Measurements from ENCODE around the gene TUBD1. TPM values are rescaled to one million over a fixed set of nuclear protein-coding genes. Genes with fewer than 3 reads are reported as not detected.

The TUBD1 gene
- polyA plus RNA-seq, 3 donors, result 2.9 to 7.3 (median 3.9) TPM

DNA sequence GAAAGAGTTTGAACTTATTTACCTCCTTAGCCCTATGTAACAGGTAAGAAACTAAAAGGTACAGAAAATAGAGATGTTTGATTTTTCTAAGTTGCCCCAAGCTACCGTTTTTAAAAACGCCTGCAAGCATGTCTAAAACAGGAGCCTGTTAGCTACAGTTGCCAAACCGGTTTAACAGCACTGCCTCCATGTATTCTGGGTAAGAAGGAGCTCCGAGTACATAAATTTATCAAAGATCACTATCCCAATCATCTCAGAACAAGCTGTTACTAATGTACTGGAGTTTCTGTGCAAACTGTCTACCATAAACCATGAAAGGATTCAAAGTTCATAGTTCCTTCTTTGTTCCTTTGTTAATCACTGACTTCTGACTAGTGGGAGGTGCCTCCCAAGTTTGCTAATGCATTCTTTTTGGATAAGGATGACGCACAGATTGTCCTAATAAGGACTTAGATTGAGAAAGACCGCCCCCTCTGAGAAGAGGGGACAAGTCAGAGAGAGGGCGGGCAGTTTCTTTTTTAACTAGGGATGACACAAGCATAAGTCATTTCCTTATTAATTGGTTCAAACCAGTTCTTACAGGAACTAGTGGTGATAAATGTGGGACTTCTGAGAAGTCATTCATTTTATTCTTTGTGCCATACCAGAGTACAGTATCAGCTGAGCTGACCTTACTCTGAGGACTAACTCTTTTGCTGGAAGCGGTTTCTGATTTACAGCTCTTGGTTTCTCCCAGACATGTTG lies 55.3 kb downstream of the TUBD1 start:
- H3K27me3 ChIP-seq (ENCODE audit: control insufficient read depth in 2 of 2, insufficient read depth in 2 of 2, low read length in 2 of 2), result no peaks in the 10 kb centered on the region
- peaks cover 37 to 56% of the 10 kb centered on the region in 2 donors for H3K36me3 ChIP-seq (replicated peaks in 1 of 2; ENCODE audit: control insufficient read depth in 1 of 2, insufficient read depth in 2 of 2, low read length in 2 of 2)
- H3K27ac Mint-ChIP-seq, result peak overlapping the region; percentile 92 to 100 (median 97)
- H3K27ac ChIP-seq (ENCODE audit: low read depth in 1 of 2, low read length in 2 of 2), result peak overlapping the region; percentile 85 to 95
- H3K79me2 ChIP-seq (ENCODE audit: insufficient read depth, low read length), result peaks cover 68% of the 10 kb centered on the region
- H3K4me1 Mint-ChIP-seq, result peaks cover 31% of the 10 kb centered on the region
- H3K36me3 Mint-ChIP-seq, result peaks cover 53 to 77% of the 10 kb centered on the region in 2 donors
- H3K27me3 Mint-ChIP-seq (ENCODE audit: low read depth in 3 of 3), result peaks cover 0 to 3% (median 0%) of the 10 kb centered on the region in 3 donors
- H3K9me3 Mint-ChIP-seq, result peaks cover 0 to 5% (median 0%) of the 10 kb centered on the region in 7 donors
- H2AFZ ChIP-seq (ENCODE audit: insufficient read depth, low read depth, low read length, poor library complexity, severe bottlenecking), result peak overlapping the region; percentile 49
- peak overlapping the region; percentile 98 for H3K4me2 ChIP-seq (replicated peaks; ENCODE audit: extremely low read depth, low read length, poor library complexity, severe bottlenecking)
- peaks cover 40% of the 10 kb centered on the region for H4K20me1 ChIP-seq (ENCODE audit: insufficient read depth, low read length)
- intact Hi-C loops (cut with micrococcal nuclease), result loop anchor here (5.0 kb wide), 2 partner anchors 35 to 50 kb away; no protein-coding TSS in a partner anchor
- peak; percentile 97 to 100 (median 99) for DNase-seq
- H3K9me3 ChIP-seq (replicated peaks in 1 of 2; ENCODE audit: control insufficient read depth in 1 of 2, insufficient read depth in 1 of 2, low read length in 2 of 2), result no peaks in the 10 kb centered on the region
- peak overlapping the region; percentile 71 to 100 (median 98) for H3K4me3 ChIP-seq (replicated peaks in 1 of 3; ENCODE audit: low read depth in 2 of 3, low read length in 3 of 3)
- TF ChIP-seq, protein P1, sequence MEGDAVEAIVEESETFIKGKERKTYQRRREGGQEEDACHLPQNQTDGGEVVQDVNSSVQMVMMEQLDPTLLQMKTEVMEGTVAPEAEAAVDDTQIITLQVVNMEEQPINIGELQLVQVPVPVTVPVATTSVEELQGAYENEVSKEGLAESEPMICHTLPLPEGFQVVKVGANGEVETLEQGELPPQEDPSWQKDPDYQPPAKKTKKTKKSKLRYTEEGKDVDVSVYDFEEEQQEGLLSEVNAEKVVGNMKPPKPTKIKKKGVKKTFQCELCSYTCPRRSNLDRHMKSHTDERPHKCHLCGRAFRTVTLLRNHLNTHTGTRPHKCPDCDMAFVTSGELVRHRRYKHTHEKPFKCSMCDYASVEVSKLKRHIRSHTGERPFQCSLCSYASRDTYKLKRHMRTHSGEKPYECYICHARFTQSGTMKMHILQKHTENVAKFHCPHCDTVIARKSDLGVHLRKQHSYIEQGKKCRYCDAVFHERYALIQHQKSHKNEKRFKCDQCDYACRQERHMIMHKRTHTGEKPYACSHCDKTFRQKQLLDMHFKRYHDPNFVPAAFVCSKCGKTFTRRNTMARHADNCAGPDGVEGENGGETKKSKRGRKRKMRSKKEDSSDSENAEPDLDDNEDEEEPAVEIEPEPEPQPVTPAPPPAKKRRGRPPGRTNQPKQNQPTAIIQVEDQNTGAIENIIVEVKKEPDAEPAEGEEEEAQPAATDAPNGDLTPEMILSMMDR (IDR thresholded peaks at IDR 0.05), result no peak
- peak overlapping the region; percentile 98 to 100 for H3K4me3 Mint-ChIP-seq
- H3K4me1 ChIP-seq (ENCODE audit: control insufficient read depth in 1 of 2, insufficient read depth in 2 of 2, low read length in 2 of 2), result peaks cover 28 to 31% of the 10 kb centered on the region in 2 donors
- peak overlapping the region; percentile 95 for H3K9ac ChIP-seq (ENCODE audit: insufficient read depth, low read length, poor library complexity, severe bottlenecking)
- no CpG with 5 or more reads among the region's 8 CpGs for WGBS (ENCODE audit: insufficient coverage)

GRCh38 chr17:59832883-59833379 lies 59.8 kb downstream of the TUBD1 start:
- DNase-seq, result no peak
- Mint-ChIP-seq H3K27ac (peak overlapping the region in 1 of 7 donors; percentile 38), H3K9me3 (no peaks in the 10 kb centered on the region), H3K36me3 (peaks cover 24 to 50% of the 10 kb centered on the region in 2 donors), H3K4me3 (no peak overlapping the region), H3K27me3 (ENCODE audit: low read depth in 3 of 3) (peaks cover 0 to 3% (median 0%) of the 10 kb centered on the region in 3 donors), H3K4me1 (peaks cover 36% of the 10 kb centered on the region)
- no peaks in the 10 kb centered on the region for H3K9me3 ChIP-seq (replicated peaks in 1 of 2; ENCODE audit: control insufficient read depth in 1 of 2, insufficient read depth in 1 of 2, low read length in 2 of 2)
- intact Hi-C loops (cut with micrococcal nuclease), result no loop called here
- peaks cover 2 to 14% of the 10 kb centered on the region in 2 donors for H3K36me3 ChIP-seq (replicated peaks in 1 of 2; ENCODE audit: control insufficient read depth in 1 of 2, insufficient read depth in 2 of 2, low read length in 2 of 2)
- TF ChIP-seq, protein P1 (IDR thresholded peaks at IDR 0.05), result no peak
- H3K4me1 ChIP-seq (ENCODE audit: control insufficient read depth in 1 of 2, insufficient read depth in 2 of 2, low read length in 2 of 2), result peaks cover 33 to 40% of the 10 kb centered on the region in 2 donors
- no peak overlapping the region for H3K4me3 ChIP-seq (replicated peaks in 1 of 3; ENCODE audit: low read depth in 2 of 3, low read length in 3 of 3)
- peaks cover 2% of the 10 kb centered on the region for H4K20me1 ChIP-seq (ENCODE audit: insufficient read depth, low read length)
- H3K4me2 ChIP-seq (replicated peaks; ENCODE audit: extremely low read depth, low read length, poor library complexity, severe bottlenecking), result no peak overlapping the region
- H3K27ac ChIP-seq (ENCODE audit: low read depth in 1 of 2, low read length in 2 of 2), result peak overlapping the region in 1 of 2 donors; percentile 4
- H3K27me3 ChIP-seq (ENCODE audit: control insufficient read depth in 2 of 2, insufficient read depth in 2 of 2, low read length in 2 of 2), result no peaks in the 10 kb centered on the region
- H2AFZ ChIP-seq (ENCODE audit: insufficient read depth, low read depth, low read length, poor library complexity, severe bottlenecking), result no peak overlapping the region
- no peak overlapping the region for H3K9ac ChIP-seq (ENCODE audit: insufficient read depth, low read length, poor library complexity, severe bottlenecking)
- H3K79me2 ChIP-seq (ENCODE audit: insufficient read depth, low read length), result peaks cover 39% of the 10 kb centered on the region
- WGBS (ENCODE audit: insufficient coverage), result no CpG with 5 or more reads among the region's 4 CpGs
